ENCODE data around the gene NUP37. TPM values are rescaled to one million over a fixed set of nuclear protein-coding genes. Genes with fewer than 3 reads are reported as not detected.

Gene NUP37
- total and polyA plus RNA-seq, 2 of the 8 experiments (the other 6 are each of a cell fraction or from before 2014, with no cell fraction given) = 53.5 to 71.0 TPM

GRCh38 chr12:102023343-102023930 lies 96.5 kb downstream of the NUP37 start:
- CTCF ChIA-PET (ENCODE audit: partially characterized antibody) = interaction anchor here (1.2 kb wide), 2 partner anchors 20 to 29 kb away, joined by 3 read pairs; no protein-coding TSS in a partner anchor

More at GRCh38 chr12:102023343-102023930, 96.5 kb downstream of the NUP37 start:
- no peaks in the 10 kb centered on the region for H3K79me1 ChIP-seq (ENCODE audit: low read depth, low read length)
- H2BK5ac ChIP-seq (ENCODE audit: low read depth, low read length) = no peak overlapping the region
- no peak overlapping the region for H3K4me3 ChIP-seq (ENCODE audit: extremely low read depth in 1 of 4, insufficient read depth in 2 of 4, low read depth in 3 of 4, low read length in 4 of 4)
- no peak overlapping the region for H2BK12ac ChIP-seq (ENCODE audit: low read depth, low read length)
- H3K23ac ChIP-seq (ENCODE audit: insufficient read length) = no peak overlapping the region
- H4K91ac ChIP-seq (replicated peaks; ENCODE audit: insufficient read length, low read length) = no peak overlapping the region
- H3K79me2 ChIP-seq (ENCODE audit: control insufficient read depth in 1 of 2, insufficient read depth in 2 of 2, low read length in 2 of 2) = no peaks in the 10 kb centered on the region
- no peak overlapping the region for H3K27ac ChIP-seq (ENCODE audit: low read depth, low read length)
- H2AK5ac ChIP-seq (ENCODE audit: low read depth, low read length) = no peak overlapping the region
- no peak overlapping the region for H4K5ac ChIP-seq (ENCODE audit: insufficient read length, low read depth, low read length)
- WGBS, 2 experiments (ENCODE audit: extremely low coverage in 1 of 2, insufficient coverage in 1 of 2, insufficient read length in 1 of 2, insufficient replicate concordance in 2 of 2, low coverage in 1 of 2, low lambda C conversion rate in 2 of 2, missing lambda C conversion rate in 1 of 2) = 84% methylated on average over 3 of the region's 3 CpGs; no CpG with 5 or more reads in 1 of the 2 experiments
- no peaks in the 10 kb centered on the region for H3K36me3 ChIP-seq (ENCODE audit: control insufficient read depth in 2 of 4, insufficient read depth in 4 of 4, low read length in 3 of 4)
- TF ChIP-seq POLR2A (IDR thresholded peaks at IDR 0.05; ENCODE audit: control extremely low read depth in 1 of 2, low read depth in 2 of 2, low read length in 2 of 2) (no peak), RBBP5 (IDR thresholded peaks at IDR 0.05; ENCODE audit: borderline replicate concordance, low read depth, low read length) (no peak), GTF2F1 (IDR thresholded peaks at IDR 0.05; ENCODE audit: borderline replicate concordance, low read depth, low read length) (no peak), ATF2 (IDR thresholded peaks at IDR 0.05; ENCODE audit: low read length) (no peak), EZH2 (IDR thresholded peaks at IDR 0.05; ENCODE audit: low read depth, low read length, severe bottlenecking) (no peak), CBX8 (IDR thresholded peaks at IDR 0.05; ENCODE audit: borderline replicate concordance, low read depth, low read length) (no peak), MAFK (IDR thresholded peaks at IDR 0.05; ENCODE audit: low read depth, low read length) (no peak)
- no peaks in the 10 kb centered on the region for H3K27me3 ChIP-seq (replicated peaks in 1 of 4; ENCODE audit: control insufficient read depth in 3 of 4, extremely low read depth in 1 of 4, insufficient read depth in 3 of 4, low read length in 3 of 4)
- no peak overlapping the region for H4K8ac ChIP-seq (ENCODE audit: extremely low read depth, insufficient read depth, low read length)
- DNase-seq (ENCODE audit: low read depth in 1 of 2, low spot score in 2 of 2) (no peak), FAIRE-seq (no peak)
- H3K23me2 ChIP-seq (ENCODE audit: low read depth, low read length) = no peaks in the 10 kb centered on the region
- peaks cover 0 to 2% of the 10 kb centered on the region in 2 experiments for H4K20me1 ChIP-seq (replicated peaks in 1 of 2; ENCODE audit: control insufficient read depth in 1 of 2, insufficient read depth in 2 of 2, low read length in 2 of 2)
- H3K18ac ChIP-seq (ENCODE audit: extremely low read depth, low read length) = no peak overlapping the region
- no peak overlapping the region for H3K14ac ChIP-seq (ENCODE audit: insufficient read length)
- H3K4me1 ChIP-seq (replicated peaks in 1 of 4; ENCODE audit: control insufficient read depth in 3 of 4, insufficient read depth in 4 of 4, low read length in 3 of 4) = no peaks in the 10 kb centered on the region
- no peak overlapping the region for H3K4ac ChIP-seq (replicated peaks; ENCODE audit: insufficient read length, low read depth, low read length)
- no peak overlapping the region for H2BK20ac ChIP-seq (ENCODE audit: low read length)
- POLR2A ChIA-PET (ENCODE audit: partially characterized antibody) = no interaction called here
- H3K4me2 ChIP-seq (ENCODE audit: insufficient read depth in 1 of 2, low read depth in 2 of 2, low read length in 2 of 2) = no peak overlapping the region
- H2BK120ac ChIP-seq (replicated peaks; ENCODE audit: low read depth, low read length) = no peak overlapping the region
- H3K9ac ChIP-seq (replicated peaks in 1 of 4; ENCODE audit: extremely low read depth in 1 of 4, low read depth in 3 of 4, low read length in 3 of 4) = no peak overlapping the region
- no peaks in the 10 kb centered on the region for H3K9me3 ChIP-seq (ENCODE audit: insufficient read depth in 2 of 2, low read depth in 1 of 2, low read length in 1 of 2)
- no peak overlapping the region for H2AFZ ChIP-seq (ENCODE audit: low read length)
- no peak overlapping the region for H2BK15ac ChIP-seq (ENCODE audit: low read length)
- H3K56ac ChIP-seq (replicated peaks; ENCODE audit: insufficient read length, low read depth, low read length) = no peak overlapping the region
